GM19328 (cell line): ENCODE results near the gene PNPLA6.

Experiments used
- ATAC-seq: cut with Tn5 transposase; IDR thresholded peaks from one replicate; pipeline ENCODE4 v1.9.1; 2021; ENCODE audit warnings: mild to moderate bottlenecking, moderate library complexity; ENCODE audit not compliant: unreplicated experiment

The PNPLA6 gene

GRCh38 chr19:7595466-7596133, 60.1 kb downstream of the PNPLA6 start, which contains the start of gene CAMSAP3:
Gene CAMSAP3 (plus strand): TSS chr19:7595863. CDS start chr19:7596003, 140 bp downstream.
- no peak for ATAC-seq

- no peak for ATAC-seq
These were observed 60.9 kb downstream of the PNPLA6 start for GRCh38 chr19:7596211-7596937.

DNA sequence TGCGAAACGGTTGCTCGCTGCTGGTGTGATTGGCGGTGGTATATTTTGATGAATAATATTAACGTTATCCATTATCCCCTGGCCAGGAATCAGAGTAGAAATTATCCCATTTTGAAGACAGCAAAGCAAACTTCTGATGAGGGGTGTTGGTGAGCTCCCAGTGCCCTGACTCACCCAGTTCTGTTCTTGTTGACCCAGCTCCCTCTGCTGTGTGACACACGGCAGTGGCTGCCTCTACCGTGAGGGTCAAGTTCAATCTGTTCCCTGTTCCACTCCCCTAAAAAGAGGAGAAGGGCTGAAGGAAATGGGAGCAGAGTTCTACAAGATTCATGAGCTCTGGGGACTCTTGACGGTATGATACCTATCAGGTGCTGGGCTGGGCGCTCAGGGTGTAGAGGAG, 62.2 kb downstream of the PNPLA6 start:
- ATAC-seq, result no peak

DNA sequence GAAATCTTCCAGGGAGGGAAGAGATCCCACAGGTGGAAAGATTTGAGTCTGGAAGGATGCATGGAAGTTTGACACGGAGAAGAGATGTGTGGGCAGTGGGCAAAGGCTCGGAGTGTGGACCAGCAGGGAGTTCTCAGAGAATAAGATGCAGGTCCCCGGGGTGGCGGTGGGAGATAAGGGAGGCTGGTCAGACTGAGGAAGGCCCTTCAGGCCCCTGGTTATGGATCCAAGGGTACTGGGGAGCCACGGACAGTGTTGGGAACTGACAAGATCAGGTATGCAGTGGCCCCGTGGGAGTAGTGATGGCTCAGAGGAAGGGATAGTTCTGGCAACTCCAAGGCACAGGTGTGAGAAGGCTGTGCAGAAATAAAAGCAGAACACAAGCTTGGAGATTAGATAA, 62.7 kb downstream of the PNPLA6 start:
- no peak for ATAC-seq

GRCh38 chr19:7600721-7601120, 65.2 kb downstream of the PNPLA6 start:
- no peak for ATAC-seq

- no peak for ATAC-seq
These were observed 66.9 kb downstream of the PNPLA6 start for GRCh38 chr19:7602240-7602934.

DNA sequence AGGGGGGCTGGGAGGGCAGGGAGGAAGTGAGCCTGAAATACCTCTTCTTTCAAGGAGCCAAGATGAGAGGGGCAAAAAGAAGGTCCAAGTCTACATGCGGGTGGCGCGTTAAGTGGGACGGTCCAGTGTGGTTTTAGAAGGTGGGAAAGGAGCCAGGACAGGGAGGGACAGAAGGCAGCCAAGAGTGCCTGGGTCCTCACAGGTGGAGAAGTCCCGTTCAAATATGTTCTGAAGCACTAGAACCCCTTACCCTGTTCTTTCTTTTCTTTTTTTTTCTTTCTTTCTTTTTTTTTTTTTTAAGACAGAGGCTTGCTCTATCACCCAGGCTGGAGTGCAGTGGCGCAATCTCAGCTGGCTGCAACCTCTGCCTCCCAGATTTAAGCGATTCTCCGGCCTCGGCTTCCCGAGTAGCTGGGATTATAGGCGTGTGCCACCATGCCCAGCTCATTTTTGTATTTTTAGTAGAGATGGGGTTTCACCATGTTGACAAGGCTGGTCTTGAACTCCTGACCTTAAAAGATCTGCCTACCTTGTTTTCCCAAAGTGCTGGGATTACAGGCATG, 67.5 kb downstream of the PNPLA6 start:
- no peak for ATAC-seq

DNA sequence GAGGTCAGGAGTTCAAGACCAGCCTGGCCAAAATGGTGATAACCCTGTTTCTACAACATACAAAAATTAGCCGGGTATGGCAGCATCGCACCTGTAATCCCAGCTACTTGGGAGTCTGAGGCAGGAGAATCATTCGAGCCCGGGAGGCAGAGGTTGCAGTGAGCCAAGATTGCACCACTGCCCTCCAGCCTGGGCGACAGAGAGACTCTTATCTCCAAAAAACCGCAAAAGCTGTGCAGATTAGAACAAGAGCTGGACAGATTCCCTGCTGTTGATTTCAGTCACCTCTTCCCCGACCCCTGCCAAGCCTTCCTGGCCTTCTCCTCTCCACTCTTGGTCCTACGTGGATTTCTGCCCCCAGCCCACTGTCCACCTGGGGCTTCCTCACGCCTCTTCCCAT, 68.4 kb downstream of the PNPLA6 start:
- no peak for ATAC-seq

DNA sequence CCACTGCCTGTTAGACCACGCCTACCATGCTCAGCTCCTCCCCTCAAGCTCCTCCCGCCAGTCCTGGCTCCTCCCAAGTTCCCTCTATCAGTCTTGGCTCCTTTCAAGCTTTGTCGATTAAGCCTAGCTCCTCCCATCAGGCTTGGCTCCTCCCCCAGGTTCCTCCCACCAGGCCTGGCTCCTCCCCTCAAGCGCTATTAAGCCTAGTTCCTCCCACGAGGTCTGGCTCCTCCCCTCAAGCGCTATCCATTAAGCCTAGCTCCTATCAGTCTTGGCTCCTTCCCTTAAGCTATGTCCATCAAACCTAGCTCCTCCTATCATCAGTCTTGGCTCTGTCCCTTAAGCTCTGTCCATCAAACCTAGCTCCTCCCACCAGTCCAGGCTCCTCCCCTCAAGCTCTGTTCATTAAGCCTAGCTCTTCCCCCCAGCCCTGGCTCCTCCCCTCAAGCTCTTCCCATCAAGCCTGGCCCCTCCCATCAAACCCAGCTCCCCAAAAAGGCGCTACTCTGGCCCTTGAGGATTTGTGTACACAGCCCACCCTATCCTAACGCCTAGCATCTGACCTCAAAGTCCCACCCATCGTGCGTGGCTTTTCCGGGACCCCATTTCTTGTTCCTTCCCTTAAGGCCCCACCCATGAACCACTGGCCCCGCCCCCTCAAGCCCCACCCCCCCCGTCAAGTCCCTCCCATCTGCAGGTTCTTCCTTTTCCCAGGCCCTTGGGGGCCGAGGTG, 70.1 kb downstream of the PNPLA6 start:
- ATAC-seq, result no peak

- ATAC-seq, result no peak
These were observed 70.8 kb downstream of the PNPLA6 start for GRCh38 chr19:7606289-7606688.

GRCh38 chr19:7607212-7607873, 71.8 kb downstream of the PNPLA6 start:
- no peak for ATAC-seq

- no peak for ATAC-seq
These were observed 72.5 kb downstream of the PNPLA6 start for GRCh38 chr19:7607874-7608560.

GRCh38 chr19:7610491-7611240, 75.1 kb downstream of the PNPLA6 start:
- no peak for ATAC-seq
